ENCODE measurements around the gene GPRIN2. TPM values are rescaled to one million over a fixed set of nuclear protein-coding genes. Genes with fewer than 3 reads are reported as not detected.

Gene GPRIN2
- polyA plus RNA-seq, 3 donors, result not detected

GRCh38 chr10:46541017-46541661, 15.3 kb downstream of the GPRIN2 start:
- Histone ChIP-seq H3K27ac (ENCODE audit: low read depth in 1 of 2, low read length in 2 of 2) (no peak overlapping the region), H3K36me3 (replicated peaks in 1 of 2; ENCODE audit: control insufficient read depth in 1 of 2, insufficient read depth in 2 of 2, low read length in 2 of 2) (no peaks in the 10 kb centered on the region), H2AFZ (ENCODE audit: insufficient read depth, low read depth, low read length, poor library complexity, severe bottlenecking) (no peak overlapping the region), H3K9ac (ENCODE audit: insufficient read depth, low read length, poor library complexity, severe bottlenecking) (no peak overlapping the region), H4K20me1 (ENCODE audit: insufficient read depth, low read length) (no peaks in the 10 kb centered on the region), H3K9me3 (replicated peaks in 1 of 2; ENCODE audit: control insufficient read depth in 1 of 2, insufficient read depth in 1 of 2, low read length in 2 of 2) (peaks cover 0 to 3% of the 10 kb centered on the region in 2 donors), H3K4me1 (ENCODE audit: control insufficient read depth in 1 of 2, insufficient read depth in 2 of 2, low read length in 2 of 2) (peaks cover 0 to 2% of the 10 kb centered on the region in 2 donors), H3K27me3 (ENCODE audit: control insufficient read depth in 2 of 2, insufficient read depth in 2 of 2, low read length in 2 of 2) (peaks cover 14 to 52% of the 10 kb centered on the region in 2 donors), H3K4me3 (replicated peaks in 1 of 3; ENCODE audit: low read depth in 2 of 3, low read length in 3 of 3) (no peak overlapping the region), H3K79me2 (ENCODE audit: insufficient read depth, low read length) (no peaks in the 10 kb centered on the region), H3K4me2 (replicated peaks; ENCODE audit: extremely low read depth, low read length, poor library complexity, severe bottlenecking) (peak overlapping the region; percentile 10)
- Mint-ChIP-seq H3K36me3 (no peaks in the 10 kb centered on the region), H3K4me1 (peaks cover 10% of the 10 kb centered on the region), H3K27ac (no peak overlapping the region), H3K4me3 (peak overlapping the region in 1 of 2 donors; percentile 69), H3K27me3 (ENCODE audit: low read depth in 3 of 3) (peaks cover 24 to 55% (median 46%) of the 10 kb centered on the region in 3 donors), H3K9me3 (peaks cover 0 to 14% (median 2%) of the 10 kb centered on the region in 7 donors)
- no peak for TF ChIP-seq CTCF (IDR thresholded peaks at IDR 0.05)
- intact Hi-C loops (cut with micrococcal nuclease), result no loop called here
- 11% methylated on average over 12 of the region's 42 CpGs for WGBS (ENCODE audit: insufficient coverage)
- no peak for DNase-seq

GRCh38 chr10:46540412-46541016, 15.9 kb downstream of the GPRIN2 start:
- no peaks in the 10 kb centered on the region for H3K36me3 Mint-ChIP-seq
- H3K27me3 Mint-ChIP-seq (ENCODE audit: low read depth in 3 of 3), result peaks cover 24 to 55% (median 46%) of the 10 kb centered on the region in 3 donors
- no peak for DNase-seq

More at GRCh38 chr10:46540412-46541016, 15.9 kb downstream of the GPRIN2 start:
- Histone ChIP-seq H3K9me3 (replicated peaks in 1 of 2; ENCODE audit: control insufficient read depth in 1 of 2, insufficient read depth in 1 of 2, low read length in 2 of 2) (peaks cover 0 to 3% of the 10 kb centered on the region in 2 donors), H4K20me1 (ENCODE audit: insufficient read depth, low read length) (no peaks in the 10 kb centered on the region), H3K4me3 (replicated peaks in 1 of 3; ENCODE audit: low read depth in 2 of 3, low read length in 3 of 3) (no peak overlapping the region), H3K79me2 (ENCODE audit: insufficient read depth, low read length) (no peaks in the 10 kb centered on the region), H3K4me1 (ENCODE audit: control insufficient read depth in 1 of 2, insufficient read depth in 2 of 2, low read length in 2 of 2) (peaks cover 0 to 2% of the 10 kb centered on the region in 2 donors), H2AFZ (ENCODE audit: insufficient read depth, low read depth, low read length, poor library complexity, severe bottlenecking) (no peak overlapping the region), H3K36me3 (replicated peaks in 1 of 2; ENCODE audit: control insufficient read depth in 1 of 2, insufficient read depth in 2 of 2, low read length in 2 of 2) (no peaks in the 10 kb centered on the region), H3K27ac (ENCODE audit: low read depth in 1 of 2, low read length in 2 of 2) (no peak overlapping the region), H3K27me3 (ENCODE audit: control insufficient read depth in 2 of 2, insufficient read depth in 2 of 2, low read length in 2 of 2) (peaks cover 14 to 52% of the 10 kb centered on the region in 2 donors), H3K4me2 (replicated peaks; ENCODE audit: extremely low read depth, low read length, poor library complexity, severe bottlenecking) (no peak overlapping the region), H3K9ac (ENCODE audit: insufficient read depth, low read length, poor library complexity, severe bottlenecking) (no peak overlapping the region)
- Mint-ChIP-seq H3K4me3 (peak overlapping the region in 1 of 2 donors; percentile 69), H3K9me3 (peaks cover 0 to 14% (median 2%) of the 10 kb centered on the region in 7 donors), H3K27ac (no peak overlapping the region), H3K4me1 (peaks cover 10% of the 10 kb centered on the region)
- intact Hi-C loops (cut with micrococcal nuclease), result no loop called here
- WGBS (ENCODE audit: insufficient coverage), result 93% methylated on average over 5 of the region's 8 CpGs
- TF ChIP-seq CTCF (IDR thresholded peaks at IDR 0.05), result no peak
